GM12891 (cell line): ENCODE measurements around the gene CD19.

Source experiments
- POLR2A ChIP-seq: IDR thresholded peaks from 2 replicates; pipeline ENCODE4 v1.6.1; 2011; ENCODE audit warnings: low read depth, low read length, control low read depth
- POLR2AphosphoS5 ChIP-seq: IDR thresholded peaks from 2 replicates; pipeline ENCODE4 v1.6.1; 2011; ENCODE audit warnings: low read depth, low read length, control low read depth
- TAF1 ChIP-seq: IDR thresholded peaks from 2 replicates; pipeline ENCODE4 v1.6.1; 2011; ENCODE audit warnings: low read depth, low read length, control low read depth

- no peak for TF ChIP-seq POLR2A
- no peak for TF ChIP-seq POLR2AphosphoS5
- no peak for TF ChIP-seq TAF1
These were observed 46.2 kb downstream of the CD19 start for GRCh38 chr16:28977703-28978662.
